ENCODE measurements around the gene ALDH1A2.
"Not testable (repeated sequence)": the region's sequence is repeated elsewhere in the genome, so short reads cannot be mapped to it uniquely, and the experiment has no call there.

Gene ALDH1A2

DNA sequence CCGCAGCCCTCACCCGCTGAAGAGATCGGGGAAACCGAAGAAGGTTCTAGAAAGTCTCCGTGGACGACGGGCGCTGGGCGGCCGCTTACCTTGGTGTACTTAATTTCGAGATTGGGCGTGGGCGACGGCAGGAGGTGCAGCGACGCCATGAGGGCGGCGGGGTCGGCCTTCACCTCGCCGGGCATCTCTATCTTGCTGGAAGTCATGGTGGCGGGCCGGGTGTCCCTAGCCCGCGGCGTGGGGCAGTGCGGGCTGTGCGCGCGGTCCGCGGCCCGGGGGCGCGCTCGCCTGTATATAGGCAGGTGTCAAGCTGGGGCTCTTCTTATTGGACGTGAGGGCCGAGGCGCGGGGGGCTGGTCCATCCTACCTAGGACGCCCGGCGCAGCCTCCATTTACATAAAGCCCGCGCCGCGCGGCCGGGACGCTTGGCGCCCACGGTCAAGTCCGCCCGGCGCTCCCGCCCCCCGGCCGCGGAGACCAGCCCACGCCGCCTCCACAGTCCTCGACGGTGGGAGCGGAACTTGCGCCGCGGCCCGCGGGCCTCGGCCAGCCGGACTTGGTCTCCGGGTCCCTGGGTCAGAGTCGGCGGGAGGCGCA lies at the start of gene ALDH1A2:
Gene ALDH1A2 (minus strand): TSS at position 267 of the 597 bp plus-strand sequence. CDS start 61 bp downstream, at position 206.
- no peak for DNase-seq

DNA sequence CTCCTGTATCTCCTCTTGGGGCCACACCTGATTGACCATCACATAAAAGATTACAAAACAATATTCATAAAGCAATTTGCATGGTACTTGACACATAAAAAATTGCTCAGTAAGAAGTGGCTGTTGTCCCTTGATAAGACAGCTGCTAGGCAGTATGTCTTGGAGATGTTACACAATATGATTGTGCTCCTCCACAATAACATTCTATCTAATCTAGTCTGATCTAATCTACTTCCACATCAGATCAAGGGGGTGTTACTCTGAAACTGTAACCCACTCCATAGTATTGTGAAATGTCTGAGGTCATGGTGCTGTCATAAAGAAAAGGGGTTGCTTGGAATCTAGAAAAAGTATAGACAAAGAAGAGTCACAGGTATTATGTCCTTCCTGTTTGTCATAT lies 49.3 kb upstream of the ALDH1A2 start:
- DNase-seq: no peak

DNA sequence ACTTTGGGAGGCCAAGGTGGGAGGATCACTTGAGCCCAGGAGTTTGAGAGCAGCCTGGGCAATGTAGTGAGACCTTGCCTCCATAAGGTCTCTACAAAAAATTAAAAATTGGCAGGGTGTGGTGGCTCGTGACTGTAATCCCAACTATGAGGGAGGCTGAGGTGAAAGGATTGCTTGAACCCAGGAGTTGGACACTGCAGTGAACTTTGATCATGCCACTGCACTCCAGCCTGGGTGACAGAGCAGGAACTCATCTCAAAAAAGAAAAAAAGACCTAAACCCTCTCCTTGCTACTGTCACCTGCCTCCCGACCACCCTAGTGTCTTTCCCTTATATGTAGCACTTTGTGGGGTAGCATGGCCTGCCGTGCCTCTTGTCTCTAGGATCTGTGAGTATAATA lies 48.9 kb upstream of the ALDH1A2 start:
- no peak for DNase-seq

DNA sequence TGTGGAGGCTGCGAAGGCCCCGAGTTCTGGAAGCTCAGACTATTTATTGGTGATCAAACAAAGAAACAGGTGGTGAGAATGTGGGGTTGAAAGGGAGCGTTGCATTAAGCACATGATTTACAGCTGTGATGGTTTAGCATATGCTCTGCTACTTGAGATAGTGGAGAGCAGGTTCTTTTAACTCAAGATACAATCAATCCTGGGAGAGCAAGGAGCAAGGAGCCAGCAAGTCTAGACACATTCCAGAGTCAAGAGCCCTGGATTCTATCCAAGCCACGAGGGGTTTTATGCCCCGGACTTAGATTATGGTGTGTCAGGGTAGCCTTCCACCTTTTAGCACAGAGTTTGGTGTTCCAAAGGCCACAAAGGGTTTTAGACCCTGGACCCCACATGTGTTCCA lies 47.8 kb upstream of the ALDH1A2 start:
- not testable (repeated sequence) for DNase-seq

DNA sequence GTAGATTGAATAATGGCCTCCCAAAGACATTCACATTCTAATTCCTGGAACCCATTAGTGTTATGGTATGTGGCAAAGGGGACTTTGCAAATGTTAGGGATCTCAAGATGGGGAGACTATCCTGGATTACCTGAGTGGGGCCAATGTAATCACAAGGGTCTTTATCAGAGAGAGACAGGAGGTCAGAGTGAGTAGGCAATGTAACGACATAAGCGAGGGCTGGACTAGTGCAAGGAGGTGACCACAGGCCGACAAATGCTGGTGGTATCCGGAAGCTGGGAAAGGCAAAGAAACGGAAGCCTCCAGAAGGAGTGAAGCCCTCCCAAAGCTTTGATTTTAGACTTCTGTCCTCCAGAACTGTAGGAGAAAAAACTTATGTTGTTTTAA lies 46.2 kb upstream of the ALDH1A2 start:
- no peak for DNase-seq

DNA sequence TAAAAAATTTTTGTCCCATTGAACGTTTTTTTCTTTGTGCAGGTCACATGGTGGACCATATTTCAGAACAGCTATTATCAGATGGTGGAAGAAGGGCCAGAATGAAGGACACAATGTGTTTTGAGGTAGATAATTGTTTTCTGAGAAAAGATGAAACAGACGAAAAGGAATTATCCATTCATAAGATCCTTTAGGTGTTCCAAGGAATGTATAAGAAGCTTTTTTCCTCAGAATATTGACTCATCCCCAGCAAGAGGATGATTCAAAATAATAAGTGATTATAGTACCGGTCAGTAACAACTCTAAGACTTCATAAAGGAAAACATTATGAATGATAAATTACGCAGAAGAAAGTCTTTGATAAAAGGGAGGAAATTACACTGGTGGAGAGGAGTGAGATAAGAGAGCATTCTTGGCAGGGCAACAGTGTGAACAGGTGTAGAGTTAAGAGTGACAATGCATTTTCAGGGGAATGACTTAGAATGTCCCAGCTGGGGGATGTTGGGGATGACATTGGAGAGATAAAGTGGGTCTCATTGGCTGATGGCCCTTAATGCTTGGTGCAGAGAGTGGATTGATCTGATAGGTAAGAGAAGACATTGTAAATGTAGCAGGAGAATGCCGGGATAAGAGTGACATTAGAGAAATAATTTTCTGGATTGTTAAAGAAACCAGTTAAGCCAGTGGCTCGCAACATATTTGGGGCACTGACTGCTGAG lies 45.6 kb upstream of the ALDH1A2 start:
- DNase-seq: no peak

DNA sequence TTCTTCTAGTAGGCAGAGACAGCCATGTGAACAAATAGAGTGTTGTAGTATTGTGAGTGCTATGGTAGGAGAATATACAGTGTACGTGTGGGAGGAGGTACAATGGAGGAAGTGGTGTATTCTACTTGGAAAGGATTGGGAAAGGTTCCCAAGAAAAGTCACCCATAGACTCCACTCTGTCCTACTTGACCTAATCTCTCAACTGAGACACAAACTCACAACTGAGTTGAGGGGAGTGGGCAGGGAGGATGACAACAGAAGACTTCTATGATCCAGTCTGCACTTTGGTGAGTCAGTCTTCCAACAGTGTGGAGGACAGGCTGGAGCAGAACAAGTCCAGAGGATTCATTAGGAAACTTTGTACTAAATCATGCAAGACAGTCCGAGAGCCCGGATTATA lies 43.9 kb upstream of the ALDH1A2 start:
- no peak for DNase-seq

DNA sequence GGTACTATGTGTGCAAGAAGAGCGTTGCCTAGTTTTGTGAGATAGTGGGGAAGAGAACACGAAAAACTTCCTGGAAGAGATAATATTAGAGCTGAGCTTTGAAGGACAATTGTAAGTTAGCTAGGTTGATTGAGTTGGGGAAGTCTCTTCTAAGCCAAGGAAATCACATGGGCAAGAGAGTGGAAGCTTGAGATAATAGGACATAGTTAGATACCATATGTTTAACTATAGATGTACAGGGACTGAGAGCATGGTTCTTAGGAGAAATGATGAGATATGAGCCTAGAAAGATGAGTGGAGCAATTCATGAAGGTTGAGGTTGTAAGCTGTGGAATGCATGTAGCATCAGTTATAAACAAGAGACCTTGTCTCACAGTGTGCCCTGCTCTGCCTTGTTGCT lies 42.6 kb upstream of the ALDH1A2 start:
- DNase-seq: no peak

DNA sequence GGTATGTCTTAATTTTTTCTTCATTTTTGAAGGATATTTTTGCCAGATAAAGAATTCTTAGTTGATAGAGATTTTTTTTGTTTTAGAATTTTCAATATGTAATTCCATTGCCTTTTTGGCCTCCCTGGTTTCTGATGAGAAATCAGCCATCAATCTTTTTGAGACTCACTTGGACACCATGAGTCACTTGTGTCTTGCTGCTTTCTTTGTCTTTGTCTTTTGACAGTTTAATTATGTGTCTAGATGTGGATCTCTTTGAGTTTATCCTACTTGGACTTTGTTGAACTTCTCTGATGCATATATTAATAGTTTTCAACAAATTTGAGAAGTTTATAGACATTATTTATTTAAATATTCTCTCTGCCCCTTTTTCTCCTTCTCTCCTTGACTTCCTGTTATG lies 38.0 kb upstream of the ALDH1A2 start:
- no peak for DNase-seq

DNA sequence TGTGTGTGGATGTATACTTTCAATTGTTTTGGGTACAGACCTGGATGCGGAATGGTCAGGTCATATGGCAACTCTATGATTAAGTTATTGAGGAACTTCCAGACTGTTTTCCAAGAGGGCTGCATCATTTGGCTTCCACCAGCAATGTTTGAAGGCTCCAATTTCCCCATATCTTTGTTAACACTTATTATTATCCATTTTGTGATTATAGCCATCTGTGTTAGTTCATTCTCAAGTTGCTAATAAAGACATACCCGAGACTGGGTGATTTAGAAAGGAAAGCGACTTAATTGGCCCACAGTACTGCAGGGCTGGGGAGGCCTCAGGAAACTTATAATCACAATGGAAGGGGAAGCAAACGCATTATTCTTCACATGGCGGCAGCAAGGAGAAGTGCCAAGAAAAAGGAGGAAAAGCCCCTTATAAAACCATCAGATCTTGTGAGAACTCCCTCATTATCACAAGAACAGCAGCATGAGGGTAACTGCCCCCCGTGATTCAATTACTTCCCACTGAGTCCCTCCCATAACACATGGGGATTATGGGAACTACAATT lies 31.1 kb upstream of the ALDH1A2 start:
- DNase-seq: no peak

DNA sequence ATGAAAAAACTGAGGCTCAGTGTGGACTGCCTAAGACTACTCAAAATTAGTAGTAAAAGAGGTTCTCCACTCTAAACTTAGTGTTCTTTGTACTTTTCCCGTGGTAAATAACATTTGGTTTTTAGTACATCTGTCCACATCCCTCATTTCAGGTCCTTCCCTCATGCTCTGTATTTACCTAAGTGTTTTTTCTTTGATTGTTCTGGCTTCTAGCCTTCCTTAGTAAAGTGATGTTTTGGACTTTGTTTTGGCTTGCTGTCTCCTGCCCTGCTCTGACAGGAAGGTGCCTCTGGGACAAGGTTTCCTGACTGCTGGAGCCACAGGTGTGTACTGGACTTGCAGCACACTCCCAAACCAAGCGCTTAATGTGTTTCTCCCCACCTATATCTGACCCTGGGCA lies 29.9 kb upstream of the ALDH1A2 start:
- no peak for DNase-seq

DNA sequence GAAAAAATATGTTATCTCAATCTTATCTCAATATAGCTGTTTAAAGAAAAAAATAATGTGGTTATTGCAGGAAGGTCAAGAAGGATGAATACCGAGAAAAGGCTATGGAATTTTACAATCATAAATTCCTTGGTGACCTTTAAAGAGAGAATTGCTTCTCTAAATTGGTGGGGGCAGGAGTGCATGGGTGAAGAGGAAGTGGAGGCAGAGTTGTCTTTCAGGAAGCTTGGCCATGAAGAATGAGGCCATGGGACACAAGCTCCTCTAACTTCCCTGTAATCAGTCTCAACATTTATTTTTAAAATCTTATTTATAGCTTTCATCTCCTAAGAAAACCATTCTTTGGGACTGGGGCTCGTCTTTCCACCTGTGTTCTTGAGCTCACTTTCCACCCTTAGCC lies 22.4 kb upstream of the ALDH1A2 start:
- DNase-seq: no peak

DNA sequence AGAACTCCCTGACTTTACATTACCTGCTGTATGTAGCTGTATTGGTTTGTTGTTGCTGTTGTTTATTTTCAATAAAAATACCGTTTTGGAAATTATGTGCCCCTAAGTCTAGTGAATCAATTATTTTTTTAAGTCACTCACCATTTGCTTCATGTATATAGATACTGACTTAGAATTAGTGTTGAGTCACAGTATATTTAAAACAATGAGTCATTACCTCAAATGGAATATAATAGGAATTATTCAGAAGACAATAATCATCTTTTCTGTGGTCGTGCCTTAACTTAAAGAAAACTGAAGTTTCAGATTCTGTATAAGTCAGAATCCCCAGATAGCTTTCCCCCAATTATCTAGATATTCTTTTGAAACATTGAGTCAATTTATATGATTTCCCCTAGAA lies 21.0 kb upstream of the ALDH1A2 start:
- DNase-seq: no peak

DNA sequence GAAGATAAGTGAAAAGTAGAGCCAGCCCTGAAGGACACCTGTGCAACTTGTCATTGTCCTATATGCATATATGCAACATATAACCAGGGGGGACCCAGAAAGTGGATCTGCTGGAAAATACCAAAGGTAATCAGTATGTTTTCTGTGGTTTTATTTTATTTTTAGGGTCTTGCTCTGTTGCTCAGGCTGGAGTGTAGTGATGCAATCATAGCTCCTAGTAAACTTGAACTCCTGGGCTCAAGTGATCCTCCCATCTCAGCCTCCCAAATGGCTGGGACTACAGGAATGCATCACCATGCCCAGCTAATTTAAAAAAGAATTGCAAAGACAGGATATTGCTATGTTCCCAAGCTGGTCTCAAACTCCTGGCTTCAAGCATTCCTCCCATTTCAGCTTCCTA lies 18.0 kb upstream of the ALDH1A2 start:
- no peak for DNase-seq

DNA sequence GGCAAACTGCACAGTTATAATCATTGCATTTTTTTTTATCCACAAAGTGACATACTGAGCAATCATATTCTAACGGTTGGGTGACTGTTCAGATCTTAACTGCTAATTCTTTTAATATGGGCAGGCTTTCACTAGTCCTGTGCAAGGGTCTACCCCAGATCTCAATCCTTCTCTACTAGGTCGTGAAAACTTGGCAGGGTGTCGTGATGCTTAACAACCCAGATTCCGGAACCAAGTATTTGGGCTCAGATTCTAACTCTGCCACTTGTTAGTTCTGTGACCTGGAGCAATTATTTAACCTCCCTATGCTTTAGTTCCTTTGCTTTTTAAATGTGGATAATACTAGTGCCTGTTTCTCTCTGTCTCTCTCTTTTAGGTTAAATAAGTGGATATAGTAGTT lies 16.4 kb upstream of the ALDH1A2 start:
- no peak for DNase-seq

DNA sequence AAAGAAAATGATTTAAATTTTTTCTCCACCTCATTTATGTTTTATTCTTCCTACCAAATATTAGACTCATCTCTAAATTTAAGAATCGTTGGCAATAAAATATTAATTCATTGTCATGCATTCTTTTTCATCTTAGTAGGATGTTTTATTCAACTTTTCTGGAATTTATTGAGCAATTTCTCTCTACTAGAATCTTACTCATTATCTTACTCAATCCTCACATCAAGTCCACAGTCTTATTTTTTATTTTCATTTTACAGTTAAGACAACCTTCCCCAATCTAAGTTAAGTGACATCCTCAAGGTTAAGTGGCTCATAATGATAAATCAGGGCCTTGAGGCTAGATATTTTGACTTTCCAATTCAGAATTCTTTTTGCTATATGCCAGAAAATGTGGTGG lies 15.9 kb upstream of the ALDH1A2 start:
- no peak for DNase-seq

DNA sequence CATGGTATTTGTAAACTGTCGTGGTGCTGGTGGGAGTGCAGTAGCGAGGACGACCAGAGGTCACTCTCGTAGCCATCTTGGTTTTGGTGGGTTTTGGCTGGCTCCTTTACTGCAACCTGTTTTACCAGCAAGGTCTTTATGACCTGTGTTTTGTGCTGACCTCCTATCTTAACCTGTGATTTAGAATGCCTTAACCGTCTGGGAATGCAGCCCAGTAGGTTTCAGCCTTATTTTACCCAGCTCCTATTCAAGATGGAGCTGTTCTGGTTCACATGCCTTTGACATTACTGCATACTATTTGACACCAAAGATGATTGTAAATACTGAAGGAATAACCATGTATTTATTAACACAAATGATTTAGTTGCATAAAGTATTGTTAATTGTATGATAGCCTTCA lies 15.4 kb upstream of the ALDH1A2 start:
- DNase-seq: not testable (repeated sequence)

DNA sequence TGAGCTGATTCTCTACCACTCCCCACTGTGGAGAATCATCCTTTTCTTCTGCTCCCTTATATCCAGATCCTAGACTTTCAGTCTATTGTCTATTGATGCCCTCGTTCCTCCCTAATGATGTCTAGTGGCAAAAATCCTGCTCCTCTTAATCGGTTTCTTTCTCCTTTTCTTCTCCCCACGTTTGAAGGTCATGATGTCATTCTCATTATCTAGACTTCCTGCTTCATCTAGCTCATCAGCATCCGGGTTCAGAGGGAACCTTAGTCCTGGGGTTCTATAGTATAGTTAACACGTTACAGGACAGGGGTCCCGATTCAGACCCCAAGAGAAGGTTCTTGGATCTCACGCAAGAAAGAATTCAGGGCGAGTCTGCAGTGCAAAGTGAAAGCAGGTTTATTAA lies 14.9 kb upstream of the ALDH1A2 start:
- DNase-seq: no peak

DNA sequence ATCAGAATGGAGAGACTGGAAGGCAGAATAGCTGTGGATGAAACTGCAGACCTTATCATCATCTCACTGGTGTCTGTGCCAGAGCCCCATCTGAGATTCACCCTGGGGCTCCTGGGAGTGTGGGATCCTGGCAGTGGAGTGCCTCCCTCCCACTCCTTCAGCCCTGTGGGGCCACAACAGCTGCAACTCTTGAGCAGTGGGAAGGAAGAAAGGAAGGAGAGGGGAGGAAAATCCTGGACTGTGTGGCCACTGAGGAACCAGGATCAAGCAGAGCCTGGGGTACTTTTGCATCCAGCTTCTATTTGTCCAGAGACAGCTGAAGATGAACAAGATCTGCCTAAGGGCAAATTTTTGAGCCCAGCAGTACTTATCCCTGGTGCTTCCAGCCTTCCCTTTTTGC lies 13.1 kb upstream of the ALDH1A2 start:
- DNase-seq: no peak

DNA sequence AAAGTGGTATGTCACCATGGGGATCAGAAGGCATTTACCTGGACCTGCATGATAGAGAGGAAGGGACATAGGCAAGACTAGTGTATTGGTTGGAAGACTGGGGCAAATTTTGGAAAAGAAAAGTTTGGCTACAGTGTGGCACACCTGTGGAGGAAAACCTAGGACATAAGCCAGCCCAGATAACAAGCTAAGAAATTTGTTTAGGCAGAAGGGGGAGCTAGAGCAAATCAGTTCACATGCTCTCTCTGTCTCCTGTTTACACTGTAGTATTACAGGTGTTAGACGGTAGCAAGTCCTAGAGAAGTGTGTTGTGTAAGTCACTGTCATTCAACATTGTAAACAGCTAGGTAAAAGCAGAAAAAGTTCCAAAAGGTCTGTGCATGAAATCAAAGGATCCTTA lies 11.9 kb upstream of the ALDH1A2 start:
- DNase-seq: no peak

DNA sequence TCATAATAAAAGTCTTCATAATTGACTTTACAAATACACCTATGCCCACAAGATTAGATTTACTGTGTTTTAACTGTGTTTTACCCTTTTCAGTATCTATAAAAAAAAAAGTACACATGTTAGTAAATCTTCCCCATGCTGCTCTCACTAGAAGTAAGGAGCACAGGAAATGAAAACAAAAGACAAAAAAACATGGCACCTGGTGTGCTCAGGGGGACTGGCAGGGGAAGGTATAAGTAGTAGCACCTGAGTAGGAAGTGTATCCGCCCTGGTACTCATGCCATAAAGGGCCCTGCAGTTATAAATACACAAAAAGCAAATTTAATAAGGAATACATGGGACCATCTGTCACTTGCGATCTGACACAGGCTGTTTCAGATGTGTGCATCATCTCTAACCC lies 8.9 kb upstream of the ALDH1A2 start:
- no peak for DNase-seq

DNA sequence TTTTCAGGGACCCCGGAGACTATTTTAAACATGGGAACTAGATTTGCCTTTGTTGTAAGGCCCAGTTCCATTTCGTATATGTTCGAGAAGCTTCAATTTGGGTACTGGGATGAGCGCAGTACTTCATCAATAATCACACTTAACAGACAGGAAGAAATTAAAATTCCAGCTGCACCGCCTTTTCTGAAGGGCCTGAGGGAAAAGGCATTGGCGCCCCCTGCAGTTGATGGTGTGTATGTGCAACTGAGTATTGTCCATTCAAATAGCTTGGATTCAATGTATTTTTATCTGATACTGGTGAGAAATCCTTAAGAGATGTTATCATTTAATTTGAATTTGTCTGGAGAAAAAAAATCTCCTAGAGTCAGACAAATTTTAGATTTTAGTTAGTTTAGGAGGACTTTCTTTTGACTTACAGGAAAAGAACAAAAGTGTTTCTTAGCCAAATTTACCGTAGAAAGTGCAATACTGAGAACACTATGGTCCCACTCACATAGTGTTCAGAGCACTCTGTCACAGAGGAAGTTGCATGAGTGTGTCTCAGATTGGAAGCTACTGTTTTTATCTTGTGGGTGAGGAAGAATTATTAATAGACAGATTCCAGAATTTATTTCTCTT lies 5.4 kb upstream of the ALDH1A2 start:
- no peak for DNase-seq

DNA sequence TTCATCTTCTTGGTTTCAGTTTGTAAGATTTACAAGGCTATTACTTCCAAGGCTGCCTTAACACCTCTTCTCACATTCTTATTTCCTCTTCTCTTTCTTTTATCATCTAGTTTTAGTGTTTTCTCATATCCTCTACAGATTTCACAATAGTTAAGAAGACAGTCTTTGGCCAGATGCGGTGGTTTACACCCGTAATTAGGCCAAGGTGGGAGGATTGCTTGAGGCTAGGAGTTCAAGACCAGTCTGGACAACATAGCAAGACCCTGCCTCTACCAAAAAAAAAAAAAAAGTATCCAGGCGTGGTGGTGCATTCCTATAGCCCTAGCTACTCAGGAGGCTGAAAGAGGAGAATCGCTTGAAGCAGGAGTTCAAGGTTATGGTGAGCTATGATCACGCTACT lies 3.5 kb upstream of the ALDH1A2 start:
- no peak for DNase-seq
